HG02759 (cell line): ENCODE data around the gene TBC1D9B.

ENCODE experiments used
- ATAC-seq: cut with Tn5 transposase; IDR thresholded peaks from one replicate; pipeline ENCODE4 v1.9.1; 2021; ENCODE audit warnings: mild to moderate bottlenecking, moderate library complexity; ENCODE audit not compliant: unreplicated experiment

Gene TBC1D9B

GRCh38 chr5:179908528-179908927 lies 831 bp upstream of the TBC1D9B start:
- ATAC-seq: no peak

DNA sequence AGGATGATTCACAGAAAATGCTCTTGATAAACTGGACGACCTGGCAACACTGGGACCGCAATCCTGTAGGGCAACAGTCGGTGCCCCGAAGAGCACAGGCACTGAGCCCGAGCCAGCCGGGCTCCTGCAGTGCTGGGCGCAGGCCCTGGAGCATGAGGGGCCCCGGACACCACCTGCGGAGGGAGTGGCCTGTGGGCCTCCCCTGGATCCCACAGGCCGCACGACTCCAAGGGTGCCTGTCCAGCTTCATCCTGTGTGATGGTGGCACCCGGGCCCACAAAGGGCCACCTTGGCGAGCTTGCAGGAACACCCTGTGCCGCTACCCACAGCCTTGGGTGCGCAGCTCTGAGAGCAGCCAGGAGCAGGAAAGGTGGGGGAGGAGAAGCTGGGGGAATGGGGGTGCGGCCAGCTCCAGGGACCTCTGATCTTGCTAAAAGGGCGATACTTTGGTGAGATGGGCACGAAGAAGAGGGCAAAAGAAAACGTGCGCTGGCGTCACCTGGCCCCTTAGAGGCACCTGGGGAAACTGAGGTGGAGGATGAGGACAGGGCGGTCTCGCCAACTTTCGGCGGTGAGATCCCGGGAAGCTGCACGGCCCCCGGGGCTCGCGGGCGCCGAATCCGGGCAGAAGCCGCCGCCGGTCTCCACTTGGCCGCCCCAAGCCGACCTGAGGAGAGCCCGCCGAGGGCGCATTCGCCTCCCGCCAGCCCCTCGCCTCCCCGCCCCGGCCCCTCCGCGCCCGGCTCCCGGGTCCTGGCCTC lies 722 bp downstream of the TBC1D9B start:
- ATAC-seq: peak; percentile 5

- ATAC-seq: no peak
Measured at GRCh38 chr5:179906294-179906794, 1.4 kb downstream of the TBC1D9B start.

- ATAC-seq: no peak
Measured at GRCh38 chr5:179905161-179905560, 2.5 kb downstream of the TBC1D9B start.

- ATAC-seq: no peak
Measured at GRCh38 chr5:179904463-179905160, 3.1 kb downstream of the TBC1D9B start.

GRCh38 chr5:179902763-179903158 lies 4.9 kb downstream of the TBC1D9B start:
- no peak for ATAC-seq

DNA sequence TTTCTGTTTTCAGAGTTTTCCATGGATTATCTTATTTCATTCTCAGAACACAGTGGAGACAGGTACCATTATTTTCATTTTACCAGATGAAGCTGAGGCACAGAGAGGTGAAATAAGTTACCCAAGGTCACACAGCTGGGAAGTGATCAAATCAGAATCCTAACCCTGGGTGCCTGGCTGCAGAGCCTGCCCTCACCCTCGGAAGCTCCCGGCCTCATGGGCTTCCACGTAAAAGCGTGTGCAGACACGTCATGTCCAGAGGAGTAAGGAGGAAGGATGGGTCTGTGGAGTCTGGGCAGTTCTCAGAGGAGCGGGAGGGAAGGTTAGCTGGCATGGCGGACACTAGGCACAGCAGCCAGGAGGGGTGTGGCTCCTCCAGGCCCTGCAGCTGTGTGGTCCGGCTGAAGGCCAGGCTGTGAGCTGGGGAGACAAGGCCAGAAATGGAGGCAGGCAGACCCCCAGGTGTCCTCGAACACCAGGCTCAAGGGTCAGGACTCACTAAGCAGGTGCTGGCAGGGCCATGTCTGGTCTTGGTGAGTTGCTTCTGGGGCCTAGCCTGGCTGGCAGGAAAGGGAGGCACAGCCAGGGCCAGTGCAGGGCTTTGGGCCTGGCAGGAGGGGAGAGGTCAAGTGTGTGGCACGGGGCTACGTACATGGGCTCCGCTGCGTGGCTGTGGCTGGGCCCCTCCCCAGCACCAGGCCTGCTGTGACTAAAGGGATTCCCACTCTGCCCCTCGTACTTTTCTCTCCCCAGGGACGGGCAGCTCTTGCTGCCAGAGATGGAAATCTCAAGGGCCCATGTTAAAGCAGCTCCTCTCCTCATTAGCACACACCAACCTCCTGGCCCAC lies 5.6 kb downstream of the TBC1D9B start:
- no peak for ATAC-seq

- no peak for ATAC-seq
Measured at GRCh38 chr5:179901462-179901861, 6.2 kb downstream of the TBC1D9B start.

DNA sequence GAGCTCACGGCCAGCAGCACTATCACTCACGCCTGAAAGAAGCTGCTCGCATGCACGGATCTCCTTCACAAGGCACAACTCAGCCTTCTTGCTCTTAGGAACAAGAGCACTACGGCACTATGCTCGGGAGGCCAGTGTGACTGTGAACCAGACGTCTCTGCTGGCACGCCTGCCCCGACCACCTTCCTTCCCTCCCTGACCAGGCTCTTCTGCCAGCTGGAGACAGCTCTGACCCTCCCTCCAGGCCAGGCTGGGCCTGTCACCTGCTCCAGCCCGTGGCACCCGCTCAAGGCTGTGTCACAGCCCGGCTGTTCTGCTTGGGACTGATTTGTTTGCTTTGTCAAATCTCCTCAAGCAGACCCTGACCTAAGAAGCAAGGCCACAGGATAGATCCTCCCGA lies 7.0 kb downstream of the TBC1D9B start:
- no peak for ATAC-seq

- ATAC-seq: no peak
Measured at GRCh38 chr5:179900206-179900605, 7.5 kb downstream of the TBC1D9B start.

DNA sequence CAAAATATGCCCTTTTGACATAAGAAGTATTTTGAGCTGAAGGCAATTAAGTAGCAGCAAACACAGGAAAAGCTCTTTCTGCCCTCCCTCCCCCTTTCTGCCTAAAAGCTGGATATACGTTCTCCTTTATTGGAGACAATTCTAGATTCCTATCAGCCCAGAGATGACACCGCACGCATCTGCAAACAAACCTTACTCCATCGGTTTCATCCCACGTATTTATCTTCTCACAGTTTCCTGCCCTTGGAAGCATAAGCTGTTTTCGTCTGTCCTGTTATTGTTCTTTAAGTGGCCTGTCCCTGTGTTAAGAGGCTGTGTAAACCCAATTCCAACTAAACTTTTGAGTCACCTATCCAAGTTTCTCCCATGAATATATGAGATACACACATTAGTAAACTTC lies 11.8 kb downstream of the TBC1D9B start:
- no peak for ATAC-seq

- no peak for ATAC-seq
Measured at GRCh38 chr5:179893958-179894895, 13.5 kb downstream of the TBC1D9B start.

DNA sequence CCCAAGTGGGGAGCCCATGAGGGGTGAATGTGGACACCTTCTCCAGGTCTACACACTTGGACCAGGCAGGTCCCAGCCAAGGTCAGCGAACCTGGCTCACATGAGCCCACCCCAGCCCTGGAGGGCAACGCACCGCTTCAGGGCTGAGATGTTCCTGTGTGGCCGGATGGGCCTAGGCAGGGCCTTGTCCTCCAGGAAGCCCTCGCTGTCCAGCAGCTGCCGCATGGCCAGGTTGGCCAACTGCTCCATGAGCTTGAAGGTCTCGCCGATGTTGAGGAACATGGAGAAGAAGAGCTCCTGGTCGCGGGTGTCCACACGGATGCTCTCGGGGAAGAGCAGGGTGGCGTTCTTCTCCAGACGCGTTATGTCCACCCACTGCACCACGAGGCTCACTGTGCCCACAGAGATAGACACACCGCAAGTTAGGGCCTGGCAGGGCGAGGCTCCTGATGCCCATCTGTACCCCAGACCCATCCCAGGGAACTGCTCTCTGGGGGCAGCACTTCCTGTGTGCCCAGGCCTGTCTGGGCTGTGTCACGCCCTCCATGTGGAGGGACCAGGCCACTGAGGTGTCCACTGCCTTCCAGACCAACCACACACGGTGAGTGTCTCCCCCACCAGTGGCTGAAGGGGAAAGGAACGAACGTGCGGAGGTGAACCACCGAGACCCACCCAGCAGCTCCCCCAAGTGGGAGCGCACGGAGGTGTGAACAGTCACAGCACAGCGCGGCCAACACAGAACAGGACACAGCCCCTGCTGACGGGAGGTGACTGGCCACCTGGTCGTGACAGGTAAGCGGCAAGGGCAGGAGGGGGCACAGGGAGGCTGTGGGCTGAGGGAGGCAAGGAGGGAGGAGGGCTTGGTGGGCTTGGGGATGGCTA lies 14.4 kb downstream of the TBC1D9B start:
- ATAC-seq: no peak

- ATAC-seq: no peak
Measured at GRCh38 chr5:179892255-179892654, 15.4 kb downstream of the TBC1D9B start.

GRCh38 chr5:179890751-179891682 lies 16.7 kb downstream of the TBC1D9B start:
- no peak for ATAC-seq

GRCh38 chr5:179889885-179890284 lies 17.8 kb downstream of the TBC1D9B start:
- no peak for ATAC-seq

GRCh38 chr5:179887802-179888201 lies 19.9 kb downstream of the TBC1D9B start:
- ATAC-seq: no peak

DNA sequence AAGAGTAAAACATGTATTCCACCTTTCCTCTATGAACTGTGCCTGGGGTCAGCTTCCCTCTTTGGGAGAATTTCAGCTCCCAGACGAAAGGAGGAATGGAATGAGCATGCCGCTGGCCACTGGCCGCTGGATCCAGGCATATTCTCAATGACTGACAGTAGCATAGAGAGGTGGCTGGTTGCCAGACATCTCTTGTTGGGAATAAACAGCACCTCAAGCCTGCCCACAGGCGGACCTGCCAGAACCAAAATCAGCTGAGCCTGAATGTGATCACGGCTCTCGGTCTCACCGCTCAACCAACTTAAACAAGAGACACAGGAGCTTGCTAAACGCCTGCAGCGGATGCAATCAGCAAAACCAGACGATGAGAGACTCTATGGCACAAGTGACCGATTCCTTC lies 20.6 kb downstream of the TBC1D9B start:
- no peak for ATAC-seq
